CD14-positive monocyte (primary cell): Measurements from ENCODE around the gene GGTA1. TPM values are rescaled to one million over a fixed set of nuclear protein-coding genes. Genes with fewer than 3 reads are reported as not detected.

Experiments used
- DNase-seq, 3 donors: peaks; one replicate each; pipeline ENCODE4 v3.0.0-alpha.2; 2011 to 2022
- H2AFZ ChIP-seq: 2 replicates; pipeline ENCODE4 v1.6.0; 2012; ENCODE audit warnings: mild to moderate bottlenecking, low read depth, low read length, inconsistent platforms; ENCODE audit not compliant: insufficient read depth, poor library complexity, severe bottlenecking
- H3K27ac ChIP-seq, 2 donors: 1 replicate in 1 of 2; 2 replicates in 1 of 2; pipeline ENCODE4 v1.5.1; 2012 to 2013; ENCODE audit warnings: low read length in 2 of 2, control low read depth in 1 of 2, inconsistent platforms in 1 of 2, low read depth in 1 of 2, mild to moderate bottlenecking in 1 of 2
- H3K27me3 ChIP-seq, 2 donors: one replicate each; pipeline versions ENCODE4 v1.6.0 to v1.6.1; 2011 to 2013; ENCODE audit warnings: low read length in 2 of 2; ENCODE audit not compliant: control insufficient read depth in 2 of 2, insufficient read depth in 2 of 2
- H3K36me3 ChIP-seq, 2 donors: replicated peaks in 1 of 2; 1 replicate in 1 of 2; 2 replicates in 1 of 2; pipeline versions ENCODE4 v1.5.1 to v1.6.1; 2012 to 2013; ENCODE audit warnings: low read length in 2 of 2, control low read depth in 1 of 2, inconsistent platforms in 1 of 2, mild to moderate bottlenecking in 1 of 2; ENCODE audit not compliant: insufficient read depth in 2 of 2, control insufficient read depth in 1 of 2
- H3K4me1 ChIP-seq, 2 donors: 1 replicate in 1 of 2; 2 replicates in 1 of 2; pipeline versions ENCODE4 v1.5.1 to v1.6.1; 2012 to 2013; ENCODE audit warnings: low read length in 2 of 2, control low read depth in 1 of 2, inconsistent platforms in 1 of 2, mild to moderate bottlenecking in 1 of 2, moderate library complexity in 1 of 2; ENCODE audit not compliant: insufficient read depth in 2 of 2, control insufficient read depth in 1 of 2
- H3K4me2 ChIP-seq: replicated peaks from 2 replicates; pipeline ENCODE3; 2012; ENCODE audit warnings: low read length, moderate library complexity, mild to moderate bottlenecking; ENCODE audit not compliant: poor library complexity, severe bottlenecking; ENCODE audit errors: extremely low read depth
- H3K4me3 ChIP-seq, 3 experiments: fragments of 200-600 bp in 1 of 3; sonication (generic) in 1 of 3; replicated peaks in 1 of 3; 1 replicate in 2 of 3; 2 replicates in 1 of 3; pipeline ENCODE4 v1.5.1; 2011 to 2013; ENCODE audit warnings: low read length in 3 of 3, mild to moderate bottlenecking in 3 of 3, control low read depth in 2 of 3, low read depth in 2 of 3, inconsistent platforms in 1 of 3, moderate library complexity in 1 of 3
- H3K79me2 ChIP-seq: 2 replicates; pipeline ENCODE4 v1.6.0; 2012; ENCODE audit warnings: mild to moderate bottlenecking, control low read depth, inconsistent platforms, low read length, moderate library complexity; ENCODE audit not compliant: insufficient read depth
- H3K9ac ChIP-seq: 2 replicates; pipeline ENCODE4 v1.6.0; 2017; ENCODE audit warnings: low read length, mild to moderate bottlenecking; ENCODE audit not compliant: insufficient read depth, poor library complexity, severe bottlenecking
- H3K9me3 ChIP-seq, 2 donors: replicated peaks in 1 of 2; 1 replicate in 1 of 2; 2 replicates in 1 of 2; pipeline versions ENCODE4 v1.5.1 to v1.6.1; 2012 to 2013; ENCODE audit warnings: low read length in 2 of 2, control low read depth in 1 of 2; ENCODE audit not compliant: control insufficient read depth in 1 of 2, insufficient read depth in 1 of 2
- H4K20me1 ChIP-seq: 2 replicates; pipeline ENCODE4 v1.6.0; 2012; ENCODE audit warnings: mild to moderate bottlenecking, low read length, control low read depth, moderate library complexity; ENCODE audit not compliant: insufficient read depth
- H3K27ac Mint-ChIP-seq, 7 donors: one replicate each; pipeline ENCODE4 v1.8.0; 2020; ENCODE audit warnings: mild to moderate bottlenecking in 7 of 7, mixed read lengths in 7 of 7, moderate library complexity in 6 of 7, inconsistent platforms in 2 of 7
- H3K27me3 Mint-ChIP-seq, 3 donors: one replicate each; pipeline ENCODE4 v1.8.0; 2021 to 2022; ENCODE audit warnings: low read depth in 3 of 3, mild to moderate bottlenecking in 3 of 3, mixed read lengths in 3 of 3, moderate library complexity in 3 of 3, inconsistent platforms in 1 of 3
- H3K36me3 Mint-ChIP-seq, 2 donors: one replicate each; pipeline ENCODE4 v1.8.0; 2020; ENCODE audit warnings: mixed read lengths in 2 of 2, inconsistent platforms in 1 of 2, mild to moderate bottlenecking in 1 of 2
- H3K4me1 Mint-ChIP-seq: one replicate; pipeline ENCODE4 v1.8.0; 2020; ENCODE audit warnings: mild to moderate bottlenecking, mixed read lengths
- H3K4me3 Mint-ChIP-seq, 2 donors: one replicate each; pipeline ENCODE4 v1.8.0; 2020; ENCODE audit warnings: mild to moderate bottlenecking in 2 of 2, mixed read lengths in 2 of 2, moderate library complexity in 1 of 2
- H3K9me3 Mint-ChIP-seq, 7 donors: one replicate each; pipeline ENCODE4 v1.8.0; 2020 to 2022; ENCODE audit warnings: mixed read lengths in 7 of 7, mild to moderate bottlenecking in 6 of 7, moderate library complexity in 6 of 7, inconsistent platforms in 2 of 7
- WGBS: methylation state at CpG from one replicate; pipeline ENCODE4 v1.1.5; 2013; ENCODE audit warnings: missing lambda C conversion rate; ENCODE audit not compliant: insufficient coverage; 5-methylcytosine and 5-hydroxymethylcytosine counted together
- intact Hi-C, 2 donors: fragments of 100-400 bp; cut with micrococcal nuclease; formaldehyde crosslinking; loops; one replicate each; pipeline versions ENCODE4 v1.15.0 to v1.15.1; 2023
- polyA plus RNA-seq, 3 donors: library from polyadenylated mRNA; depleted of rRNA in 1 of 3; unstranded in 2 of 3; stranded (reverse) in 1 of 3; fragments of 300-500 nt in 2 of 3; fragments of >200 nt in 1 of 3; fragmentation: Illumina TruSeq in 2 of 3; gene quantifications; 1 replicate in 2 of 3; 2 replicates in 1 of 3; pipeline ENCODE4 v1.2.3, GENCODE V29; 2012 to 2021
- TF ChIP-seq, protein P1 (sequence below): fragments of 200-600 bp; IDR thresholded peaks from one replicate; pipeline ENCODE4 v1.8.0; 2022; ENCODE audit warnings: antibody characterized with exemption, mild to moderate bottlenecking

Gene GGTA1
- polyA plus RNA-seq, 3 donors, result 10.9 to 35.6 (median 15.4) TPM

DNA sequence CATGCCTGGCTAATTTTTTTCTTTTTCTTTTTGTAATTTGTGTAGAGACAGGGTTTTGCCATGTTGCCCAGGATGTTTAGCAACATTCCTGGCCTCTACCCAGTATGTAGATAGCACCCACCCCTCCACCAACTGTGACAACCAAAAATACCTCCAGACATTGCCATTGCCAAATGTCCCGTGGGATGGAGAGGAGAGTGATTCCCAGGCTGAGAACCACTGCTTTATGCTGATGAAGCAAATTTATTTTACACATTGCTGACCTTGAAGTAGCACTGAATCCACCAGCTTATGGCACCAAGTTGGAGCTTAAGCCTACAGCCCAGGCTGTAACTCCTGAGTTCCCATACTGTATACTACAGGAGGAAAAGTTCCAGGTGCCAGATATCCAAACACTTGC lies 58.5 kb downstream of the GGTA1 start:
- no peak for DNase-seq
- Mint-ChIP-seq H3K9me3 (peaks cover 0 to 3% (median 0%) of the 10 kb centered on the region in 7 donors), H3K4me1 (no peaks in the 10 kb centered on the region), H3K4me3 (no peak overlapping the region), H3K27me3 (peaks cover 5 to 8% (median 7%) of the 10 kb centered on the region in 3 donors), H3K36me3 (no peaks in the 10 kb centered on the region), H3K27ac (no peak overlapping the region)
- no CpG with 5 or more reads among the region's 1 CpG for WGBS
- intact Hi-C loops, result no loop called here
- no peak overlapping the region for H3K27ac ChIP-seq
- no peaks in the 10 kb centered on the region for H3K9me3 ChIP-seq
- H2AFZ ChIP-seq, result no peak overlapping the region
- H3K9ac ChIP-seq, result no peak overlapping the region
- no peaks in the 10 kb centered on the region for H3K4me1 ChIP-seq
- TF ChIP-seq, protein P1, sequence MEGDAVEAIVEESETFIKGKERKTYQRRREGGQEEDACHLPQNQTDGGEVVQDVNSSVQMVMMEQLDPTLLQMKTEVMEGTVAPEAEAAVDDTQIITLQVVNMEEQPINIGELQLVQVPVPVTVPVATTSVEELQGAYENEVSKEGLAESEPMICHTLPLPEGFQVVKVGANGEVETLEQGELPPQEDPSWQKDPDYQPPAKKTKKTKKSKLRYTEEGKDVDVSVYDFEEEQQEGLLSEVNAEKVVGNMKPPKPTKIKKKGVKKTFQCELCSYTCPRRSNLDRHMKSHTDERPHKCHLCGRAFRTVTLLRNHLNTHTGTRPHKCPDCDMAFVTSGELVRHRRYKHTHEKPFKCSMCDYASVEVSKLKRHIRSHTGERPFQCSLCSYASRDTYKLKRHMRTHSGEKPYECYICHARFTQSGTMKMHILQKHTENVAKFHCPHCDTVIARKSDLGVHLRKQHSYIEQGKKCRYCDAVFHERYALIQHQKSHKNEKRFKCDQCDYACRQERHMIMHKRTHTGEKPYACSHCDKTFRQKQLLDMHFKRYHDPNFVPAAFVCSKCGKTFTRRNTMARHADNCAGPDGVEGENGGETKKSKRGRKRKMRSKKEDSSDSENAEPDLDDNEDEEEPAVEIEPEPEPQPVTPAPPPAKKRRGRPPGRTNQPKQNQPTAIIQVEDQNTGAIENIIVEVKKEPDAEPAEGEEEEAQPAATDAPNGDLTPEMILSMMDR, result no peak
- no peaks in the 10 kb centered on the region for H4K20me1 ChIP-seq
- H3K27me3 ChIP-seq, result peaks cover 9 to 15% of the 10 kb centered on the region in 2 donors
- no peaks in the 10 kb centered on the region for H3K36me3 ChIP-seq
- H3K4me3 ChIP-seq, result no peak overlapping the region
- H3K4me2 ChIP-seq, result no peak overlapping the region
- no peaks in the 10 kb centered on the region for H3K79me2 ChIP-seq

DNA sequence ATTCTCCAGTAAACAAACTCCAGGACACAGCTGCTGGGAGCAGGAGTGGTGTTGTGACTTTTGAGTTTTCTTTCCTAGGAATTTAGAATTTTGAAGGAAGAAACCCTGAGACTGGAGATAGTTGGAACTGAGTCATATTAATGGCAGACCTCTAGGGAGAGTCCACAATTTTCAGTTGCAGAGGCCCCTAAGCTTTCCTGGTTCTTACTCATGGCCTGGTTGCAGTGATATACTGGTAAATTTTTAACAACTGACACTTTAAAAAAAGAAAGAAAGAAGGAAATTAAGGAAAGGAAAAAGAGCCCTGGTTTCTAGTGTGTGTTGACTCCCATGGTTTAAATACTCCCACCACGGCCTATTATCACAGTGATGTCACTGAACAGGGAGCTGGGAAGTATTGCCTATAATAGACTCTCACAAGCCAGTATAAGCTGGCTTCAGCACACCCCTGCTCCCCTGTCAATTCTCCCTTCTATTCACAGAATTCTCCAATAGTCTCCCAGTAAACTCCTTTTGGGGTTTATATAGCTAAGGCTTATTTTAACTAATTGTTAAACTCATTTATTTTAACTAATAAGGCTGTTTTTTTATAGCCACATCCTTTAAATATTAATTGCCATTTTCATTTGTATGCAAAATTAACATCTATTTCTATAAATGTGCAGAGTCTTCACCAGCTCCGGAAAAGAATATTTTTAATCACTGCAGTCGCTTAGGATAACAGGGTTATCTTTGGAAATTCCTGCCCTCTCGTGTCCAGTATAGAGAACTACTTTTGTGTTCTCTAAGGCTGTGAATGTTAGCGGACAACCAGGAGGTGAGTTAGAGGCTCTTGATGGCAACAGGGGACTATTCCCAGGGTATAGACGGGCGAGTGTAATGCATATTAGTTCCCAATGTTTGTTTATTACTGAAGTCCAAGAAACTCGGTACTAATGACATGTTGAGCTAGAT lies 59.7 kb downstream of the GGTA1 start:
- DNase-seq, result no peak
- H4K20me1 ChIP-seq, result no peaks in the 10 kb centered on the region
- H3K9ac ChIP-seq, result no peak overlapping the region
- intact Hi-C loops, result no loop called here
- H3K4me1 ChIP-seq, result no peaks in the 10 kb centered on the region
- Mint-ChIP-seq H3K27me3 (peaks cover 3 to 4% (median 3%) of the 10 kb centered on the region in 3 donors), H3K4me3 (no peak overlapping the region), H3K9me3 (peaks cover 0 to 5% (median 2%) of the 10 kb centered on the region in 7 donors), H3K27ac (no peak overlapping the region), H3K4me1 (no peaks in the 10 kb centered on the region), H3K36me3 (no peaks in the 10 kb centered on the region)
- no peaks in the 10 kb centered on the region for H3K36me3 ChIP-seq
- no peak overlapping the region for H3K4me2 ChIP-seq
- no peak overlapping the region for H3K27ac ChIP-seq
- no peak overlapping the region for H3K4me3 ChIP-seq
- no peaks in the 10 kb centered on the region for H3K9me3 ChIP-seq
- H3K79me2 ChIP-seq, result no peaks in the 10 kb centered on the region
- WGBS, result 100% methylated on average over 5 of the region's 8 CpGs
- no peak overlapping the region for H2AFZ ChIP-seq
- H3K27me3 ChIP-seq, result peaks cover 6 to 13% of the 10 kb centered on the region in 2 donors
- TF ChIP-seq, protein P1, result no peak
